HFF-Myc (cell line): Measurements from ENCODE around the gene DVL2.
A peak's percentile ranks its signal among the peaks of the same experiment; 100 is the strongest.

ENCODE experiments used
- DNase-seq: peaks from one replicate; pipeline ENCODE4 v3.0.0-alpha.2; 2011; ENCODE audit warnings: low read depth; ENCODE audit errors: extremely low read depth
- H3K4me3 ChIP-seq: replicated peaks from 2 replicates; pipeline ENCODE4 v1.5.1; 2011; ENCODE audit warnings: low read depth, mild to moderate bottlenecking, control low read depth, low read length
- TF ChIP-seq, protein P1 (sequence below): IDR thresholded peaks from 2 replicates; pipeline ENCODE4 v1.5.1; 2012; ENCODE audit warnings: mild to moderate bottlenecking, low read depth, low read length, control low read depth; ENCODE audit errors: missing control alignments

Gene DVL2

DNA sequence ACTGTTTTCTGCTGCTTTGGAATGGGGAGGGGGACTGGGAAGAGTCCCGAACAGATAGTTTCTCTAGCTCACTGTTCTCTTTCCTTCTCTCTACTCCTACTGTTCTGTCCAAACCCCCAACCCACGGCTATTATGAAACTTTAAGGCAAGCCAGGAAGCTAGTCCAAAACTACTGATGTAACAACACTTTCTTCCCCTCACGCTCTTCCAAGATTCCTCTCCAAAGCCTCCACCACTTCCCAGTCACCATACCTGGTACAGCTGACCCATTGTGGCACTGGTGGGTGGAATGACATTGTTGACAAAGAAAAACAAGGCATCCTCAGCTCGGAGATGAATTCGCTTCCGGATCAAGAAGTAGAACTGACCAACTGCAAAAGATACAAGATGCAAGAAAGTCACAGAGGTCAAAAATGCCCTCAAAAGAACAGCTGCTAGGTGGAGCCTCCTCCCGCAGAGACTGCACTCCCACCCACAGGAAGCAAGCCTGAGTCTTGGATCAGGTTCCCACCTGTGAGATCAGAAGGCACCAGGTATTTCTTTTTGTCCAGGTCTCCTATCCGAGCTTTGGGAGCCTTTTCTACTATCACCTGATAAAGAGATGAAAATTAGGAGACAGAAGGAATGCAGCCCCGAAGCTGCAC lies 6.9 kb upstream of the DVL2 start:
- TF ChIP-seq, protein P1, sequence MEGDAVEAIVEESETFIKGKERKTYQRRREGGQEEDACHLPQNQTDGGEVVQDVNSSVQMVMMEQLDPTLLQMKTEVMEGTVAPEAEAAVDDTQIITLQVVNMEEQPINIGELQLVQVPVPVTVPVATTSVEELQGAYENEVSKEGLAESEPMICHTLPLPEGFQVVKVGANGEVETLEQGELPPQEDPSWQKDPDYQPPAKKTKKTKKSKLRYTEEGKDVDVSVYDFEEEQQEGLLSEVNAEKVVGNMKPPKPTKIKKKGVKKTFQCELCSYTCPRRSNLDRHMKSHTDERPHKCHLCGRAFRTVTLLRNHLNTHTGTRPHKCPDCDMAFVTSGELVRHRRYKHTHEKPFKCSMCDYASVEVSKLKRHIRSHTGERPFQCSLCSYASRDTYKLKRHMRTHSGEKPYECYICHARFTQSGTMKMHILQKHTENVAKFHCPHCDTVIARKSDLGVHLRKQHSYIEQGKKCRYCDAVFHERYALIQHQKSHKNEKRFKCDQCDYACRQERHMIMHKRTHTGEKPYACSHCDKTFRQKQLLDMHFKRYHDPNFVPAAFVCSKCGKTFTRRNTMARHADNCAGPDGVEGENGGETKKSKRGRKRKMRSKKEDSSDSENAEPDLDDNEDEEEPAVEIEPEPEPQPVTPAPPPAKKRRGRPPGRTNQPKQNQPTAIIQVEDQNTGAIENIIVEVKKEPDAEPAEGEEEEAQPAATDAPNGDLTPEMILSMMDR = no peak
- DNase-seq = no peak
- H3K4me3 ChIP-seq = peak overlapping the region; percentile 59

DNA sequence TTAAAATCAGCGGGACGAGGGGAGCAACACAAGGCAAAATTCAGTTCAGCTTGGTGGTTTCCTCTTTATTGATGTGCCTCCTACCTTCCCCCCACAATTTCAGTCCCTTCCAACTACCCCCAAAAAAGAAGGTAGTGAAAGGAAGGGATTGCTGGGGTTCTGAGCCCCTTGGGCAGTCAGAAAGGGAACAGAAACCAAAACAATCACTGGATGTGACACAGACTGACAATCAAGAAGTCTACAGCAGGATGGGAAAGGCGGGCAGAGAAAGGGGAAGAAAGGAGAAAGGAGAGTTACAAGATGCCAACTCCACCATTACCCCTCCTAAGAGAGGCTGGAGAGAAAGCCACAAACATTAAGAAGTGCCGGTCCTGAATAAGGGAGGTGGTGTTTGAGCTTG lies 6.1 kb upstream of the DVL2 start:
- H3K4me3 ChIP-seq = peak overlapping the region; percentile 59
- no peak for DNase-seq
- TF ChIP-seq, protein P1 = no peak

DNA sequence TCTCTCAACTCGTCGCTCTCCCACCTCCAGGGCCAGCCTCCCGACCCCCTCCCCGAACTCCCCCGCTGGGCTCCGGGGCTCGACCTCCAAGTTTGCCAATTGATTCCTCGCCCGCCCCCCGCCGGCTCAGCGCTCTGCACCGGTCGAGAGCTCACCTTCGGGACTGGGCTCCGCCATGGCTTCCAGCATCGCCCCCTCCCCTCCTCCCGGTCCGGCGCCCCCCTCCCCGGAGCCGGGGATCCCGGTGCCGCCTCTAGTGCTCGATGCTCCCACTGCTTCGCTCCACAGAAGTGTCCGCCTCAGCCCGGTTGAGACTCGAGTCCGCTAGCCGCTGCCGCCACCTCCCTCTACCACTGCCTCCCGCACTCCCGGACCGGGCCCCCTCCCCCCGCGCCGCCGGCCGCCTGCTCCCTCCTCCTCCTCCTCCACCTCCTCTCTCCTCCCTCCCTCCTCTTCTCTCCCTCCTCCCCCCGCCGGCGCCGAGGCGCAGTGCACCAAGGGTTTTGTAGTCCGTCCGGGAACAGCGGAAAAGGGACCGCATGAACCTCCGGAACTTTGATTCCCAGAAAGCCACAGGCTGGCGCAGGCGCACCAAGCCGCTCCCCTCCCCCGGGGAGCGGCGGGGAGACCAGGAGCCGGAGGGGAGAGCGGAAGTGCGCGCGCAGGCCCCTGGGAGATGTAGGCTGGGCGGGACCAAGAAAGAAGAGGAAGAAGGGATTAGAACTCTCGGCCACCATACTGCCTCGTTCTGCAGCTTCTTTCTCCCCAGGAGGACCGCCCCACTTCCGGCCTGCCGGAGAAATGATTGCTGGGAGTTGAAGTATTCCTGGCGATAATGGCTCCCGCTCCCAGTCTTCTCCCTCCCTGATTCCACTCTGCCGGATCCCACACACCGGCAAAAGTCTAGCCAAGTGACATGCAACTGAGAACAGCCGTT lies 5.0 kb upstream of the DVL2 start, which contains the start of gene PHF23:
Gene PHF23 (minus strand): TSS at position 367 of the 937 bp plus-strand sequence. CDS start 178 bp downstream, at position 189.
- H3K4me3 ChIP-seq = peak within 1 kb of the TSS; percentile 98
- TF ChIP-seq, protein P1 = no peak
- peak; percentile 98 for DNase-seq

DNA sequence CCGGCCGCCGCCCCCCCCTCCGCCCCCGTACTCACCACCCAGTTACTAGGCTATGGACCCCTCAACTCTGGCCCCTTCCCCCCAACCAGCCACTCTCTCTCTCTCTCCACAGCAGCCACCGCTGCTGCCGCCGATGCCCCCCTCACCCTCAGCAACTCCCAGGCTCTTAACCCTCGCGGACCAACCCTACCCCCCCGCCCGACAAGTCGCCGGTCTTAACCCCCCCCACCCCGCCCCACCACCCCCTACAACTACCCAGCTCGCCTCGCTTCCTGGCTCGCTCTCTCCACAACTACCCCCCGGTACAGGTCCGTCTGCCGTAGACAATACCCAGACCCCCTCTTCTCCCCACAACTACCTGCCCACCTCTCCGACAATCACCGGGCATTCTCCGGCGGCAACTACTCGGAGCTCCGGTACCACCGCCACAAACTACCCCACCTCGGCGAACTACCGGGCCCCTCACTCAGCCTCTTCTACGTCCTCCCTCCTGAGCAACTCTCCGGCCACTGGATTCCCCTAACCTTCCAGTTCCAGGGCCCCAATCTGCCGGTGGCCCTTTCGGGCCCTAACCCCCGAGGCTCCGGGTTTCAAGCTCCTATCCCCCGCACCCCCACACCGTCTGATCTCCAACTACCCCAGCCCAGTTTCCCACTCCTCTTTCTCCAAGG lies 4.2 kb upstream of the DVL2 start:
- TF ChIP-seq, protein P1 = no peak
- DNase-seq = no peak
- H3K4me3 ChIP-seq = peak overlapping the region; percentile 98

DNA sequence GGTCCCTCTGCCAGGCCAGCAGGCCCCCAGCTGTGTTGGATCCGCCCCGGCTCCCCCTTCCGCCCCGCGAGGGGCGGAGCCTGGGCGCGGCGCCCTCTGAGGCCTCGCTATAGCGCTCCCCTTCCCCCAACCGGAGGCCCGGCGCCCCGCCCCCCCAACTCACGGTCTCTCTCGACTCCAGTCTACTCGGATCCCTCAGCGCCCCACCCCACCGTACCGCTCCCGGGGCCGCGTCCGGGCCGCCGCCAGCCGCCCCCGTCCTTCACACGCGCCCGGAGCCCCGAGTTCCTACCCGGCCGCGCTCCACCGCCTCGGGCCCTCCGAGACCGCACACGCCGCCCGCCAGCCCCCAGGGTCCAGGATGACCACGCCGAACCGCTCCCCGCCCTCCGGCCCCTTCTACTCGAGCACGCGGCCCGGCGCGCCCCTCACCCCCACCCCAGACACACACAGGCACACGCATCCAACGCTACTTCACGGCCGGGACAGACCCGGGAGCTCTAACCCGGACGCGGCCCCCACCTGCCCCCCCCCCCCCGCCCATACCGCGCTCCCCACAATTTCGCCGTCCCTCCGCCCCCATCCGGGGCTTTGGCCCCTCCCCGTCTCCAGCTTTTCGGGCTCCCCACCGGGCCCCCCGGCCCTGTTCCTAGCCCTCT lies 3.6 kb upstream of the DVL2 start:
- no peak for DNase-seq
- TF ChIP-seq, protein P1 = no peak
- peak overlapping the region; percentile 98 for H3K4me3 ChIP-seq

DNA sequence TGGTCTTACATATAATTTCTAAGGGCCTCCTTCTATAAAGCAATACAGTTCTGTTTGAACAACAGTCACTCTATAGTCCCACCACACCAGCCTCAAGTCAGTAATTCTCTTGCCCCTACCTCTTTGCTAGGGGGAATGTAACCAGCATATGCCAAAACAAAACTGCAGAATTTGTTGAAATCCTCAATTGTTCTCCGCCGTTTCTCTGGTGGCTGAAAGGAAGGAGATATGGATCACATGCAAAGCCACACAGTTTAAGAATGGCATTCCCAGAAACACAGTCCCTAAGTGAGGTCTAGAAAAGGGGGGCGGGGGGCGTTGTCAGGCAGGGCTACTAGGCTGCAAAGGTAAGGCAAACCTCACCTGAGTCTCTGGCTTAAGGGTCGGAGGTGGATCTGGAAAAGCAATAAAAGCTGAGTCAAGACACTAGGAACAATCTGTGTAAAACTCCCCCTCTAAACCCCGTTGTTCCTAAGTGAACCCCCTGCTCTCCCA lies 3.0 kb upstream of the DVL2 start:
- TF ChIP-seq, protein P1 = no peak
- DNase-seq = no peak
- peak overlapping the region; percentile 98 for H3K4me3 ChIP-seq
